MM.1S (cell line): ENCODE data around the gene SULT1C4.

Experiments
- EZH2 ChIP-seq: fragments of 300-600 bp; sonication (generic); optimal IDR thresholded peaks from 2 replicates; pipeline ENCODE3; 2017; ENCODE audit warnings: low read depth, mild to moderate bottlenecking, antibody characterized with exemption, low read length, mixed read lengths
- EZH2phosphoT487 ChIP-seq: fragments of 300-600 bp; sonication (generic); IDR thresholded peaks from 2 replicates; pipeline ENCODE4 v1.6.1; 2018; ENCODE audit warnings: antibody characterized with exemption, low read length
- TF ChIP-seq, protein P1 (sequence below): fragments of 300-600 bp; sonication (generic); IDR thresholded peaks from 2 replicates; pipeline ENCODE4 v1.5.1; 2016; ENCODE audit warnings: antibody characterized with exemption, low read length, mixed read lengths

DNA sequence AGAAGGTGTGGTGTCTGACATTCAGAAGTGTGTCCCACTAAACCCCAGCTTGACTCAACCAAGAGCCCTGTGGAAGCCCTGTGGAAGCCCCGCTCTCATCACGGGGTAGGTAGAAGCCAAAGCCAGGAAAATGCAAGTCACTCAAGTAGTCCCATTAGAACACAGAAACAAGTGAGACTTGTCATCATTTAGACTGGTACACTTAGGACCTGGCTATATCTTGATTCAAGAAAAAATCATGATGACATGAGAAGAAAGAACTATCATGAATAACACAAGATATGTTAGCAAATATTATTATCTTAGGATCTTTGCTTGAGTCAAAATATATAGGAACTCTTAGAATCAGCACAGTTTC is 28.2 kb upstream of the SULT1C4 start:
- TF ChIP-seq, protein P1, sequence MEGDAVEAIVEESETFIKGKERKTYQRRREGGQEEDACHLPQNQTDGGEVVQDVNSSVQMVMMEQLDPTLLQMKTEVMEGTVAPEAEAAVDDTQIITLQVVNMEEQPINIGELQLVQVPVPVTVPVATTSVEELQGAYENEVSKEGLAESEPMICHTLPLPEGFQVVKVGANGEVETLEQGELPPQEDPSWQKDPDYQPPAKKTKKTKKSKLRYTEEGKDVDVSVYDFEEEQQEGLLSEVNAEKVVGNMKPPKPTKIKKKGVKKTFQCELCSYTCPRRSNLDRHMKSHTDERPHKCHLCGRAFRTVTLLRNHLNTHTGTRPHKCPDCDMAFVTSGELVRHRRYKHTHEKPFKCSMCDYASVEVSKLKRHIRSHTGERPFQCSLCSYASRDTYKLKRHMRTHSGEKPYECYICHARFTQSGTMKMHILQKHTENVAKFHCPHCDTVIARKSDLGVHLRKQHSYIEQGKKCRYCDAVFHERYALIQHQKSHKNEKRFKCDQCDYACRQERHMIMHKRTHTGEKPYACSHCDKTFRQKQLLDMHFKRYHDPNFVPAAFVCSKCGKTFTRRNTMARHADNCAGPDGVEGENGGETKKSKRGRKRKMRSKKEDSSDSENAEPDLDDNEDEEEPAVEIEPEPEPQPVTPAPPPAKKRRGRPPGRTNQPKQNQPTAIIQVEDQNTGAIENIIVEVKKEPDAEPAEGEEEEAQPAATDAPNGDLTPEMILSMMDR = no peak
- no peak for TF ChIP-seq EZH2phosphoT487
- no peak for TF ChIP-seq EZH2
